Mesenchymal stem cell (in vitro differentiated cells and primary cell): ENCODE measurements around the gene SPP2.

ENCODE experiments used
- DNase-seq: peaks from one replicate; pipeline ENCODE4 v3.0.0-alpha.2; 2013
- H2AFZ ChIP-seq: one replicate; pipeline ENCODE4 v1.6.1; 2013; ENCODE audit warnings: low read depth, mild to moderate bottlenecking, control low read depth, inconsistent platforms, low read length, moderate library complexity
- H2AK5ac ChIP-seq: 2 replicates; pipeline ENCODE4 v1.6.1; 2013; ENCODE audit warnings: low read length, moderate library complexity, mild to moderate bottlenecking, inconsistent platforms; ENCODE audit not compliant: severe bottlenecking
- H2BK120ac ChIP-seq: one replicate; pipeline ENCODE4 v1.6.1; 2013; ENCODE audit warnings: low read depth, mild to moderate bottlenecking, inconsistent platforms, low read length, moderate library complexity
- H2BK12ac ChIP-seq, 2 experiments: one replicate each; pipeline ENCODE4 v1.6.1; 2013; ENCODE audit warnings: inconsistent platforms in 2 of 2, low read length in 2 of 2, mild to moderate bottlenecking in 2 of 2, moderate library complexity in 2 of 2, control low read depth in 1 of 2
- H2BK15ac ChIP-seq: one replicate; pipeline ENCODE4 v1.6.1; 2013; ENCODE audit warnings: mild to moderate bottlenecking, low read depth, inconsistent platforms; ENCODE audit not compliant: poor library complexity, severe bottlenecking
- H2BK5ac ChIP-seq: 2 replicates; pipeline ENCODE4 v1.6.1; 2013; ENCODE audit warnings: low read depth, mild to moderate bottlenecking, low read length, control low read depth, inconsistent platforms; ENCODE audit not compliant: poor library complexity, severe bottlenecking
- H3K14ac ChIP-seq, 2 experiments: one replicate each; pipeline ENCODE4 v1.6.1; 2013; ENCODE audit warnings: inconsistent platforms in 2 of 2, low read length in 2 of 2, control low read depth in 1 of 2, mild to moderate bottlenecking in 1 of 2, moderate library complexity in 1 of 2
- H3K18ac ChIP-seq, 2 experiments: one replicate each; pipeline ENCODE4 v1.6.1; 2013; ENCODE audit warnings: inconsistent platforms in 2 of 2, low read length in 2 of 2, control low read depth in 1 of 2, low read depth in 1 of 2, mild to moderate bottlenecking in 1 of 2
- H3K23ac ChIP-seq, 2 experiments: one replicate each; pipeline ENCODE4 v1.6.1; 2013; ENCODE audit warnings: inconsistent platforms in 2 of 2, low read length in 2 of 2, mild to moderate bottlenecking in 2 of 2, moderate library complexity in 2 of 2, control low read depth in 1 of 2
- H3K27ac ChIP-seq: 2 replicates; pipeline ENCODE4 v1.5.1; 2013; ENCODE audit warnings: mild to moderate bottlenecking, moderate library complexity, low read length, control low read depth, inconsistent platforms; ENCODE audit not compliant: poor library complexity, severe bottlenecking
- H3K27me3 ChIP-seq, 2 experiments: 2 replicates each; pipeline versions ENCODE4 v1.6.1 to v1.7.0; 2013; ENCODE audit warnings: low read length in 2 of 2, mild to moderate bottlenecking in 2 of 2, moderate library complexity in 2 of 2, control low read depth in 1 of 2, inconsistent platforms in 1 of 2; ENCODE audit not compliant: control insufficient read depth in 1 of 2, insufficient read depth in 1 of 2
- H3K36me3 ChIP-seq, 2 experiments: 2 replicates each; pipeline versions ENCODE4 v1.6.1 to v1.7.0; 2013; ENCODE audit warnings: low read length in 2 of 2, control low read depth in 1 of 2, inconsistent platforms in 1 of 2, low read depth in 1 of 2, mild to moderate bottlenecking in 1 of 2; ENCODE audit not compliant: insufficient read depth in 2 of 2, control insufficient read depth in 1 of 2
- H3K4ac ChIP-seq, 2 experiments: one replicate each; pipeline ENCODE4 v1.6.1; 2013; ENCODE audit warnings: inconsistent platforms in 2 of 2, low read length in 2 of 2, mild to moderate bottlenecking in 2 of 2, moderate library complexity in 2 of 2, control low read depth in 1 of 2, low read depth in 1 of 2
- H3K4me1 ChIP-seq: 2 replicates; pipeline ENCODE4 v1.6.1; 2013; ENCODE audit warnings: low read depth, low read length, control low read depth; ENCODE audit not compliant: control insufficient read depth, insufficient read depth
- H3K4me2 ChIP-seq: 2 replicates; pipeline ENCODE4 v1.6.1; 2013; ENCODE audit warnings: low read length, mild to moderate bottlenecking, inconsistent platforms; ENCODE audit not compliant: poor library complexity, severe bottlenecking
- H3K4me3 ChIP-seq, 2 experiments: 2 replicates each; pipeline versions ENCODE4 v1.5.1 to v1.7.0; 2013; ENCODE audit warnings: low read length in 2 of 2, mild to moderate bottlenecking in 2 of 2, control low read depth in 1 of 2, low read depth in 1 of 2; ENCODE audit not compliant: insufficient read depth in 1 of 2
- H3K79me1 ChIP-seq: replicated peaks from 2 replicates; pipeline ENCODE4 v1.6.1; 2013; ENCODE audit warnings: mild to moderate bottlenecking, control low read depth, low read length, inconsistent platforms; ENCODE audit not compliant: poor library complexity, severe bottlenecking
- H3K9ac ChIP-seq: 2 replicates; pipeline ENCODE4 v1.7.0; 2013; ENCODE audit warnings: mild to moderate bottlenecking, low read length, moderate library complexity
- H3K9me3 ChIP-seq: 2 replicates; pipeline ENCODE4 v1.7.0; 2013; ENCODE audit warnings: mild to moderate bottlenecking, low read length; ENCODE audit not compliant: control insufficient read depth
- H4K8ac ChIP-seq: one replicate; pipeline ENCODE4 v1.6.1; 2013; ENCODE audit warnings: inconsistent platforms, mild to moderate bottlenecking, low read length, moderate library complexity
- H4K91ac ChIP-seq: one replicate; pipeline ENCODE4 v1.6.1; 2013; ENCODE audit warnings: mild to moderate bottlenecking, low read length, inconsistent platforms
- WGBS: methylation state at CpG from one replicate; pipeline ENCODE4 v1.1.7; 2013; ENCODE audit warnings: mixed read lengths; 5-methylcytosine and 5-hydroxymethylcytosine counted together

The SPP2 gene

DNA sequence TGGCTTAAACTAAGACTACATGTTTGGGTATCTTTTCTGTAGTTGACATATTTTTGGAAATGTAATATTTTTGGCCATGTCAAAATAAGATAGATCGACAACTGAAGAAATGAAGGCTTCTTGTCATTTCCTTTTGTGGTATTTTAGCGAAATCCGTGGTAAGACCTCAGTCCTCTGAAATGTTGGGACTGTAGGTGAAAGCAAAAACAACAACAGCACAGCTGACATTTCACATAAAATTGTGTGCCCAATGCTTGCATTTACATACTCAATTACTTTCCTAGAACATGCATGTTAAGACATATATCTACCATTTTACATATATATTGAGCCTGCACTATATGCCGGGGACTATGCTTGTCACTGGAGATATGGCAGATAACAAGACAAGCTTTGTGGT is 50.2 kb downstream of the SPP2 start:
- Histone ChIP-seq H2BK15ac (no peak overlapping the region), H3K27me3 (peaks cover 0 to 10% of the 10 kb centered on the region in 2 experiments), H2BK5ac (no peak overlapping the region), H3K14ac (no peak overlapping the region), H4K91ac (no peak overlapping the region), H3K27ac (no peak overlapping the region), H2BK120ac (no peak overlapping the region), H3K9me3 (peaks cover 4% of the 10 kb centered on the region), H3K79me1 (no peaks in the 10 kb centered on the region), H4K8ac (no peak overlapping the region), H2AFZ (no peak overlapping the region), H3K4ac (no peak overlapping the region), H2AK5ac (no peak overlapping the region), H3K4me2 (no peak overlapping the region), H2BK12ac (no peak overlapping the region), H3K9ac (no peak overlapping the region), H3K4me1 (peaks cover 14% of the 10 kb centered on the region), H3K4me3 (no peak overlapping the region), H3K36me3 (no peaks in the 10 kb centered on the region), H3K23ac (no peak overlapping the region), H3K18ac (no peak overlapping the region)
- no peak for DNase-seq
- 78% methylated on average over 3 of the region's 4 CpGs for WGBS

DNA sequence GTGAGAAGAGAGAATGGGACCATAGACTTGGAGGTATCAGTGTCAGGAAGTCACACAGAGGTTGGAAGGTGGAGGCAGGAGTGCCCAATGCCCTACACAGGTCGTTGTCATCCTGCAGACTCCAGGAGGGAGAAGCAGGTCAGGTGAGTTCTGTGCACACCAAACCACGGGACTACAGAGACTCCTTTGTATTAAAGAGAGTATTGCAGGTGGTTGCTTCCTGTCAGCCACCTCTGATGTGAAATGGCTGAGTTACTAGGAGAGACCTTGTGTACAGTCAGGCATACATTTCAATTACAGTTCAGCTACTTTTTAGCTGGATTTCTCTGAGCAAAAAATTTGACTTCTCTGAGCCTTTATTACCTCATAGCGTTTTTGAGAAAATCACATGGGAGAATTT is 51.6 kb downstream of the SPP2 start:
- Histone ChIP-seq H2AFZ (no peak overlapping the region), H3K4ac (no peak overlapping the region), H3K36me3 (no peaks in the 10 kb centered on the region), H3K27me3 (peaks cover 0 to 10% of the 10 kb centered on the region in 2 experiments), H2BK5ac (no peak overlapping the region), H4K91ac (no peak overlapping the region), H3K79me1 (no peaks in the 10 kb centered on the region), H4K8ac (no peak overlapping the region), H3K27ac (no peak overlapping the region), H3K4me2 (no peak overlapping the region), H3K23ac (no peak overlapping the region), H3K9me3 (peaks cover 4% of the 10 kb centered on the region), H3K18ac (no peak overlapping the region), H3K9ac (no peak overlapping the region), H3K4me3 (no peak overlapping the region), H3K4me1 (peaks cover 6% of the 10 kb centered on the region), H2BK15ac (no peak overlapping the region), H3K14ac (no peak overlapping the region), H2BK12ac (no peak overlapping the region), H2BK120ac (no peak overlapping the region), H2AK5ac (no peak overlapping the region)
- DNase-seq, result no peak
- 54% methylated on average over 3 of the region's 3 CpGs for WGBS

DNA sequence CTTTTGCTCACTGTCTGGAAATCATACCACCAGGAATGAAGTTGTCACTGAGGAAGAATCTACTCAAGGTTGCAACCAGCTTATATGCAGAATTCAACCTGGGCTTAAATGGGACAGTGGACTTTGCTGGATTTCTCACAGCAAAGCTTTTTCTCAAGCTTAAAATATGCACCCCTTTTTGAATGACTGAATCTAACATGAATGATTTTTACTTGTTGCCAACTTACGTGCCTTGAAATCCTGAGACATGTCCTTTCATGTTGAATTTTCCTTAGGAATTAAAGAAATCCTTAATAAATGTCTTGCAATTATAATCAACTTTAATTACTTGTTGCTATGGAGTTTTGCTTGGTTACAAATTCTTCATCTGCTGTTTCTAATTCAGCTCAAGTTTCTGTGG is 57.4 kb downstream of the SPP2 start:
- no peak overlapping the region for H3K9ac ChIP-seq
- H2BK5ac ChIP-seq, result no peak overlapping the region
- no peaks in the 10 kb centered on the region for H3K36me3 ChIP-seq
- no peak overlapping the region for H4K91ac ChIP-seq
- H2AFZ ChIP-seq, result no peak overlapping the region
- no peak overlapping the region for H3K14ac ChIP-seq
- H3K18ac ChIP-seq, result no peak overlapping the region
- no peaks in the 10 kb centered on the region for H3K27me3 ChIP-seq
- WGBS, result no CpG with 5 or more reads among the region's 1 CpG
- H3K4me2 ChIP-seq, result no peak overlapping the region
- H2BK120ac ChIP-seq, result no peak overlapping the region
- no peak overlapping the region for H2AK5ac ChIP-seq
- no peak for DNase-seq
- H3K4me3 ChIP-seq, result no peak overlapping the region
- no peak overlapping the region for H3K4ac ChIP-seq
- H3K79me1 ChIP-seq, result no peaks in the 10 kb centered on the region
- no peak overlapping the region for H3K23ac ChIP-seq
- no peaks in the 10 kb centered on the region for H3K4me1 ChIP-seq
- no peak overlapping the region for H2BK12ac ChIP-seq
- no peaks in the 10 kb centered on the region for H3K9me3 ChIP-seq
- H3K27ac ChIP-seq, result no peak overlapping the region
- no peak overlapping the region for H4K8ac ChIP-seq
- no peak overlapping the region for H2BK15ac ChIP-seq

DNA sequence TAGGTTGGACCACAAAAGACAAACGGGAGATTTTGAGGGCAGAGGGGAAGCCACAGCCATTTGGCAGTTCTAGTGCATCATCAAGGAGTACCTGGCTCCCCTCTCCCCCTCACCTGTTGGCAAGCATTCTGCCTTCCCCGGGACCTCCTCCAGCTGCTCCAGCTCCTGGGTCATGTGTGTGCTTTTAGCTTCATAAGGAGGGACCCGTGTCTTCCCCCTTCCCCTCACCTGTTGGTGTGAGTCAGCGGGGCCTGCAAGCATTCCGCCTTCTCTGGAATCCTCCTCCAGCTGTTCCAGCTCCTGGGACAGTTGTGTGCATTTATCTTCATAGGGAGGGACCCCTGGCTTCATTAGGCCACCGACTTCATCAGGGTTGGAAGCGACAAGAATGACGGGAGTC is 58.8 kb downstream of the SPP2 start:
- DNase-seq, result no peak
- Histone ChIP-seq H2AFZ (no peak overlapping the region), H2BK5ac (no peak overlapping the region), H3K14ac (no peak overlapping the region), H2BK120ac (no peak overlapping the region), H3K27ac (no peak overlapping the region), H3K27me3 (no peaks in the 10 kb centered on the region), H2AK5ac (no peak overlapping the region), H3K23ac (no peak overlapping the region), H3K79me1 (no peaks in the 10 kb centered on the region), H3K18ac (no peak overlapping the region), H3K4me2 (no peak overlapping the region), H2BK12ac (no peak overlapping the region), H3K36me3 (no peaks in the 10 kb centered on the region), H4K91ac (no peak overlapping the region), H4K8ac (no peak overlapping the region), H3K9me3 (no peaks in the 10 kb centered on the region), H3K9ac (no peak overlapping the region), H2BK15ac (no peak overlapping the region), H3K4me1 (no peaks in the 10 kb centered on the region), H3K4ac (no peak overlapping the region), H3K4me3 (no peak overlapping the region)
- 86% methylated on average over 8 of the region's 8 CpGs for whole genome bisulfite sequencing
